Neural progenitor cell (in vitro differentiated cells): Measurements from ENCODE around the gene DCP1B. TPM values are rescaled to one million over a fixed set of nuclear protein-coding genes. Genes with fewer than 3 reads are reported as not detected.

Experiments
- DNase-seq: peaks from one replicate; pipeline ENCODE4 v3.0.0-alpha.2; 2016; ENCODE audit warnings: low spot score
- H2AFZ ChIP-seq: fragments of 200-600 bp; sonication (generic); replicated peaks from 2 replicates; pipeline ENCODE4 v1.6.1; 2016; ENCODE audit warnings: antibody characterized with exemption
- H3F3A ChIP-seq: fragments of 200-600 bp; sonication (generic); 2 replicates; pipeline ENCODE4 v1.6.1; 2016; ENCODE audit warnings: antibody characterized with exemption, low read depth
- H3K27ac ChIP-seq: fragments of 200-600 bp; sonication (generic); 2 replicates; pipeline ENCODE4 v1.5.1; 2016; ENCODE audit warnings: mild to moderate bottlenecking
- H3K27me3 ChIP-seq: fragments of 200-600 bp; sonication (generic); 2 replicates; pipeline ENCODE4 v1.6.1; 2016; ENCODE audit warnings: mild to moderate bottlenecking, moderate library complexity
- H3K36me3 ChIP-seq: fragments of 200-600 bp; sonication (generic); 2 replicates; pipeline ENCODE4 v1.5.1; 2016
- H3K4me1 ChIP-seq: fragments of 200-600 bp; sonication (generic); 2 replicates; pipeline ENCODE4 v1.6.1; 2016; ENCODE audit warnings: mixed run types
- H3K4me2 ChIP-seq: fragments of 200-600 bp; sonication (generic); 2 replicates; pipeline ENCODE4 v1.6.1; 2016
- H3K4me3 ChIP-seq: fragments of 200-600 bp; sonication (generic); 2 replicates; pipeline ENCODE4 v1.5.1; 2016
- H3K79me2 ChIP-seq: fragments of 200-600 bp; sonication (generic); 2 replicates; pipeline ENCODE4 v1.6.1; 2016; ENCODE audit warnings: low read depth
- H3K9ac ChIP-seq: fragments of 200-600 bp; sonication (generic); 2 replicates; pipeline ENCODE4 v1.6.1; 2016
- H3K9me3 ChIP-seq: fragments of 200-600 bp; sonication (generic); 2 replicates; pipeline ENCODE4 v1.5.1; 2016; ENCODE audit warnings: low read depth
- H4K20me1 ChIP-seq: fragments of 200-600 bp; sonication (generic); 2 replicates; pipeline ENCODE4 v1.6.1; 2016; ENCODE audit warnings: low read depth
- H3K27ac Mint-ChIP-seq: 3 replicates; pipeline ENCODE4 v1.8.0; 2021; ENCODE audit warnings: mixed read lengths
- H3K27me3 Mint-ChIP-seq: 2 replicates; pipeline ENCODE4 v1.8.0; 2022; ENCODE audit warnings: low read depth, mild to moderate bottlenecking, inconsistent platforms, moderate library complexity, mixed read lengths; ENCODE audit not compliant: insufficient read depth
- H3K36me3 Mint-ChIP-seq: 3 replicates; pipeline ENCODE4 v1.8.0; 2021; ENCODE audit warnings: mixed read lengths
- H3K4me1 Mint-ChIP-seq: 3 replicates; pipeline ENCODE4 v1.8.0; 2021; ENCODE audit warnings: mixed read lengths
- H3K4me3 Mint-ChIP-seq: 3 replicates; pipeline ENCODE4 v1.8.0; 2021; ENCODE audit warnings: mild to moderate bottlenecking, moderate library complexity, mixed read lengths
- H3K9me3 Mint-ChIP-seq: 3 replicates; pipeline ENCODE4 v1.8.0; 2020; ENCODE audit warnings: mixed read lengths
- EZH2 ChIP-seq: fragments of 200-600 bp; sonication (generic); IDR thresholded peaks from 2 replicates; pipeline ENCODE4 v1.6.1; 2017; ENCODE audit warnings: antibody characterized with exemption, mild to moderate bottlenecking, moderate library complexity
- EZH2phosphoT487 ChIP-seq: fragments of 200-600 bp; sonication (generic); IDR thresholded peaks from 2 replicates; pipeline ENCODE4 v1.6.1; 2017; ENCODE audit warnings: antibody characterized with exemption
- total RNA-seq: library from RNA; depleted of rRNA; stranded (reverse); fragments of >200 nt; gene quantifications from 2 replicates; pipeline ENCODE4 v1.2.3, GENCODE V29; 2015; ENCODE audit warnings: low replicate concordance
- TF ChIP-seq, protein P1 (sequence below): fragments of 200-600 bp; sonication (generic); IDR thresholded peaks from 2 replicates; pipeline ENCODE4 v1.5.1; 2017; ENCODE audit warnings: antibody characterized with exemption, mild to moderate bottlenecking

The DCP1B gene
- total RNA-seq, 1 donor from 2014 or later = 20.2 TPM

DNA sequence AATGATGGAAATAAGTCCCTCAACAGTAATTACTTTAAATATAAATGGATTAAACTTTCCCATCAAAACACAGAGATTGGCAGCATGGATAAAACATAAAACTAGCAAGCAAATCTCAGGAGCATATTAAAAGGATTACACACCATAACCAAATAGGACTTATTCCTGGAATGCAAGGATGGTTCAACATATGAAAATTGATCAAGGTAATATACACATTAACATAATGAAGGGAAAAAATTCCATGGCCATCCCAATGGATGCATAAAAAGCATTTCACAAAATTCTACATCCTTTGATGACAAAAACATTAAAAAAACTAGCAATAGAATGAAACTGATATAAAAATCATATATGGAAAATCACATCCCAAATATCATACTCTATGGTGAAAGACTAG lies 99.4 kb downstream of the DCP1B start:
- Histone ChIP-seq H3K4me2 (no peak overlapping the region), H3K9me3 (peaks cover 18% of the 10 kb centered on the region), H3K9ac (no peak overlapping the region), H3K4me3 (no peak overlapping the region), H3K27ac (no peak overlapping the region), H4K20me1 (no peaks in the 10 kb centered on the region), H2AFZ (no peak overlapping the region), H3K27me3 (no peaks in the 10 kb centered on the region), H3K79me2 (no peaks in the 10 kb centered on the region), H3K36me3 (peaks cover 11% of the 10 kb centered on the region), H3K4me1 (no peaks in the 10 kb centered on the region), H3F3A (no peaks in the 10 kb centered on the region)
- Mint-ChIP-seq H3K9me3 (peaks cover 49% of the 10 kb centered on the region), H3K27ac (no peak overlapping the region), H3K4me1 (no peaks in the 10 kb centered on the region), H3K27me3 (peaks cover 8% of the 10 kb centered on the region), H3K4me3 (no peak overlapping the region), H3K36me3 (peaks cover 2% of the 10 kb centered on the region)
- TF ChIP-seq, protein P1, sequence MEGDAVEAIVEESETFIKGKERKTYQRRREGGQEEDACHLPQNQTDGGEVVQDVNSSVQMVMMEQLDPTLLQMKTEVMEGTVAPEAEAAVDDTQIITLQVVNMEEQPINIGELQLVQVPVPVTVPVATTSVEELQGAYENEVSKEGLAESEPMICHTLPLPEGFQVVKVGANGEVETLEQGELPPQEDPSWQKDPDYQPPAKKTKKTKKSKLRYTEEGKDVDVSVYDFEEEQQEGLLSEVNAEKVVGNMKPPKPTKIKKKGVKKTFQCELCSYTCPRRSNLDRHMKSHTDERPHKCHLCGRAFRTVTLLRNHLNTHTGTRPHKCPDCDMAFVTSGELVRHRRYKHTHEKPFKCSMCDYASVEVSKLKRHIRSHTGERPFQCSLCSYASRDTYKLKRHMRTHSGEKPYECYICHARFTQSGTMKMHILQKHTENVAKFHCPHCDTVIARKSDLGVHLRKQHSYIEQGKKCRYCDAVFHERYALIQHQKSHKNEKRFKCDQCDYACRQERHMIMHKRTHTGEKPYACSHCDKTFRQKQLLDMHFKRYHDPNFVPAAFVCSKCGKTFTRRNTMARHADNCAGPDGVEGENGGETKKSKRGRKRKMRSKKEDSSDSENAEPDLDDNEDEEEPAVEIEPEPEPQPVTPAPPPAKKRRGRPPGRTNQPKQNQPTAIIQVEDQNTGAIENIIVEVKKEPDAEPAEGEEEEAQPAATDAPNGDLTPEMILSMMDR = no peak
- TF ChIP-seq EZH2 (no peak), EZH2phosphoT487 (no peak)
- DNase-seq = no peak

DNA sequence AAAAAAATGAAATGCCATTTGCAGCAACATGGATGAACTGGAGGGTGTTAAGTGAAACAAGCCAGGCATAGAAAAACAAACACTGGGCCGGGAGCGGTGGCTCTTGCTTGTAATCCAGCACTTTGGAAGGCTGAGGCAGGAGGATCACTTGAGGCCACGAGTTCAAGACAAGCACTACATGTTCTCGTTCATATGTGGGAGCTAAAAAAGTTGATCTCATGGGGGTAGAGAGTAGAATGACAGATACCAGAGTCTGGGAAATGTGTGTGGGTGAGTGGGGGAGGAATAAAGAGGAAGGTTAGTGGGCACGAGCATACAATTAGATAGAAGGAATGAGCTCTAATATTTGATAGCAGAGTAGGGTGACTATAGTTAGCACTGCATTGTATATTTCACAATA lies 107.3 kb downstream of the DCP1B start:
- no peaks in the 10 kb centered on the region for H3K36me3 ChIP-seq
- H3K27ac ChIP-seq = no peak overlapping the region
- no peaks in the 10 kb centered on the region for H3K36me3 Mint-ChIP-seq
- no peak overlapping the region for H3K4me3 ChIP-seq
- TF ChIP-seq EZH2 = no peak
- TF ChIP-seq, protein P1 = no peak
- no peak for TF ChIP-seq EZH2phosphoT487
- H3K27me3 Mint-ChIP-seq = no peaks in the 10 kb centered on the region
- no peaks in the 10 kb centered on the region for H4K20me1 ChIP-seq
- H3K27me3 ChIP-seq = no peaks in the 10 kb centered on the region
- DNase-seq = no peak
- H3K4me1 ChIP-seq = no peaks in the 10 kb centered on the region
- H2AFZ ChIP-seq = no peak overlapping the region
- H3K9me3 ChIP-seq = no peaks in the 10 kb centered on the region
- H3F3A ChIP-seq = no peaks in the 10 kb centered on the region
- H3K9me3 Mint-ChIP-seq = peaks cover 24% of the 10 kb centered on the region
- no peak overlapping the region for H3K27ac Mint-ChIP-seq
- H3K4me1 Mint-ChIP-seq = no peaks in the 10 kb centered on the region
- H3K79me2 ChIP-seq = no peaks in the 10 kb centered on the region
- no peak overlapping the region for H3K9ac ChIP-seq
- H3K4me3 Mint-ChIP-seq = no peak overlapping the region
- H3K4me2 ChIP-seq = no peak overlapping the region

Other genes with a start within 250 kb of the DCP1B start
- 0.09 TPM in 1 of 2 replicates, not detected in the other for gene LRTM2, start 183.9 kb downstream of the DCP1B start, total RNA-seq
- 3.0 and 8.5 TPM in 2 replicates for gene CACNA2D4, start 85.8 kb downstream of the DCP1B start, total RNA-seq
- gene CACNA1C, start 48.5 kb upstream of the DCP1B start, total RNA-seq = 1.2 and 2.7 TPM in 2 replicates